Calu3 (cell line): ENCODE results near the gene SYPL1. TPM values are rescaled to one million over a fixed set of nuclear protein-coding genes. Genes with fewer than 3 reads are reported as not detected.

Experiments
- BruUV-seq: library from RNA; stranded (reverse); fragments of 400-500 nt; replicated peaks from 2 replicates; lab custom pipeline; 2021; lab: Mats Ljungman, UMichigan
- CTCF ChIA-PET: fragments of 300-600 bp; sonication (Branson Sonifier 250); formaldehyde crosslinking; loops from one replicate; lab custom pipeline; 2022; ENCODE audit warnings: antibody characterized with exemption; lab: Charles Lee
- DNase-seq: peaks from one replicate; pipeline ENCODE4 v3.0.0; 2022
- H3K27ac Mint-ChIP-seq: one replicate; pipeline ENCODE4 v1.8.0; 2022; ENCODE audit warnings: mixed read lengths; ENCODE audit not compliant: unreplicated experiment
- H3K27me3 Mint-ChIP-seq: one replicate; pipeline ENCODE4 v1.8.0; 2022; ENCODE audit warnings: mixed read lengths; ENCODE audit not compliant: unreplicated experiment
- H3K36me3 Mint-ChIP-seq: one replicate; pipeline ENCODE4 v1.8.0; 2022; ENCODE audit warnings: mild to moderate bottlenecking, moderate library complexity, mixed read lengths; ENCODE audit not compliant: insufficient read depth, unreplicated experiment
- H3K4me1 Mint-ChIP-seq: one replicate; pipeline ENCODE4 v1.8.0; 2022; ENCODE audit warnings: mild to moderate bottlenecking, low read depth, mixed read lengths; ENCODE audit not compliant: unreplicated experiment
- H3K4me3 Mint-ChIP-seq: one replicate; pipeline ENCODE4 v1.8.0; 2022; ENCODE audit warnings: mild to moderate bottlenecking, low read depth, moderate library complexity, mixed read lengths; ENCODE audit not compliant: unreplicated experiment
- H3K9me3 Mint-ChIP-seq: one replicate; pipeline ENCODE4 v1.8.0; 2022; ENCODE audit warnings: low read depth, mixed read lengths; ENCODE audit not compliant: unreplicated experiment
- intact Hi-C: fragments of 100-400 bp; cut with micrococcal nuclease; formaldehyde crosslinking; loops from one replicate; pipeline ENCODE4 v1.10.0; 2022; ENCODE audit not compliant: unreplicated experiment
- total RNA-seq: library from RNA; stranded (reverse); gene quantifications from 2 replicates; pipeline ENCODE4 v1.2.3, GENCODE V29; 2022
- TF ChIP-seq, protein P1 (sequence below): fragments of 200-600 bp; IDR thresholded peaks from one replicate; pipeline ENCODE4 v1.8.0; 2022; ENCODE audit warnings: antibody characterized with exemption; ENCODE audit not compliant: unreplicated experiment

Gene SYPL1
- total RNA-seq, 1 experiment from 2014 or later = 88.3 TPM

DNA sequence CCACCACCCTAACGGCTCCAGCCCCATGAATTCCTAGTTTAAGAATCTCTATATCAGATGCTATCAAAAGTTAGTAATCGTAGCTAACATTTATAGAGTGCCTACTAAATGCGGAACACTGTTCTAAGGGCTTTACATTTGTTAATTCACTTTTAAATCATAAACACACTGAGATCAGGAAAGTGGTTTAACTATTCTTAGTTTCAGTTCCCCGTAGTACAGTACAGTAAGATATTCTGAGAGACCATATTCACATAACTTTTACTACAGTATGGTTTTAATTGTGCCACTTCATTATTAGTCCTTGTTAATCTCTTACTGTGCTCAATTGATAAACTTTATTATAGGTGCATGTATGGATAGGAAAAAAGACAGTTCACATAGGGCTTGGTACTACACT, 22.5 kb downstream of the SYPL1 start:
- peaks cover 5% of the 10 kb centered on the region for H3K9me3 Mint-ChIP-seq
- H3K27ac Mint-ChIP-seq = no peak overlapping the region
- no peak for DNase-seq
- H3K27me3 Mint-ChIP-seq = no peaks in the 10 kb centered on the region
- peaks cover 16% of the 10 kb centered on the region for H3K36me3 Mint-ChIP-seq
- no peak overlapping the region for H3K4me3 Mint-ChIP-seq
- no peaks in the 10 kb centered on the region for H3K4me1 Mint-ChIP-seq
- TF ChIP-seq, protein P1, sequence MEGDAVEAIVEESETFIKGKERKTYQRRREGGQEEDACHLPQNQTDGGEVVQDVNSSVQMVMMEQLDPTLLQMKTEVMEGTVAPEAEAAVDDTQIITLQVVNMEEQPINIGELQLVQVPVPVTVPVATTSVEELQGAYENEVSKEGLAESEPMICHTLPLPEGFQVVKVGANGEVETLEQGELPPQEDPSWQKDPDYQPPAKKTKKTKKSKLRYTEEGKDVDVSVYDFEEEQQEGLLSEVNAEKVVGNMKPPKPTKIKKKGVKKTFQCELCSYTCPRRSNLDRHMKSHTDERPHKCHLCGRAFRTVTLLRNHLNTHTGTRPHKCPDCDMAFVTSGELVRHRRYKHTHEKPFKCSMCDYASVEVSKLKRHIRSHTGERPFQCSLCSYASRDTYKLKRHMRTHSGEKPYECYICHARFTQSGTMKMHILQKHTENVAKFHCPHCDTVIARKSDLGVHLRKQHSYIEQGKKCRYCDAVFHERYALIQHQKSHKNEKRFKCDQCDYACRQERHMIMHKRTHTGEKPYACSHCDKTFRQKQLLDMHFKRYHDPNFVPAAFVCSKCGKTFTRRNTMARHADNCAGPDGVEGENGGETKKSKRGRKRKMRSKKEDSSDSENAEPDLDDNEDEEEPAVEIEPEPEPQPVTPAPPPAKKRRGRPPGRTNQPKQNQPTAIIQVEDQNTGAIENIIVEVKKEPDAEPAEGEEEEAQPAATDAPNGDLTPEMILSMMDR = no peak
- intact Hi-C loops = no loop called here
- BruUV-seq = no TSS peak
- CTCF ChIA-PET = no interaction called here

DNA sequence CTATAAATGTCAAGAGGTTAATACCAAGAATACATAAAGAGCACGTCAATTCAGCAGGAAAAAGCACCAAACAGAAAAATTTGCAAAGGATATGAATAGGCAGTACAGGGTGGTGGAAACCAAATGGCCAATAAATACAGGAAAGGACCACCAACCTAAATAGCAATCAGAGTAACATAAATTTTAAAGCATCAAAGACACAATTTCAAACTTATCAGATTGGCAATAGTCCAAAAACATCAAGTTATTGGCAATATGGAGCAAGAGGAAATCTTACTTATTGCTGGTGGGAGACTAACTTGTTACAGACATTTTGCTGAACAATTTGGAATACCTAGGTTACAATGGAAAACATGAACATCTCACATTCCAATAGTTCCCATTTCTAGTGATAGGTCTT, 24.1 kb downstream of the SYPL1 start:
- CTCF ChIA-PET = no interaction called here
- intact Hi-C loops = no loop called here
- Mint-ChIP-seq H3K4me3 (no peak overlapping the region), H3K36me3 (peaks cover 16% of the 10 kb centered on the region), H3K27me3 (no peaks in the 10 kb centered on the region), H3K4me1 (no peaks in the 10 kb centered on the region), H3K27ac (no peak overlapping the region), H3K9me3 (peaks cover 5% of the 10 kb centered on the region)
- BruUV-seq = no TSS peak
- no peak for DNase-seq
- TF ChIP-seq, protein P1 = no peak

DNA sequence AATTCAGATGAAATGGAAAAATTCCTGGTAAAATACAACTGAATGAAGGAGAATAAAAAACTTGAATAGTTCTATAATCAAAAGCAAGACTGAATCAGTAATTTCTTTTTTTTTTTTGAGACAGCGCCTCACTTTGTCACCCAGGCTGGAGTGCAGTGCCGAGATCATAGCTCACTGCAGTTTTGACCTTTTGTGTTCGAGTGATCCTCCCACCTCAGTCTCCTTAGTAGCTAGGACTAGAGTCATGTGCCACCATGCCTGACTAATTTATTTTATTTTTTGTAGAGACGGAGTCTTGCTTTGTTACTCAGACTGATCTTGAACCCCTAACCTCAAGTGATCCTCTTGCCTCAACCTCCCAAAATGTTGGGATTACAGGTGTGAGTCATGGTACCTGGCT, 26.1 kb downstream of the SYPL1 start:
- intact Hi-C loops = no loop called here
- Mint-ChIP-seq H3K36me3 (peaks cover 8% of the 10 kb centered on the region), H3K4me3 (no peak overlapping the region), H3K4me1 (no peaks in the 10 kb centered on the region), H3K27me3 (no peaks in the 10 kb centered on the region), H3K9me3 (peaks cover 5% of the 10 kb centered on the region), H3K27ac (no peak overlapping the region)
- DNase-seq = no peak
- no TSS peak for BruUV-seq
- TF ChIP-seq, protein P1 = no peak
- CTCF ChIA-PET = no interaction called here

DNA sequence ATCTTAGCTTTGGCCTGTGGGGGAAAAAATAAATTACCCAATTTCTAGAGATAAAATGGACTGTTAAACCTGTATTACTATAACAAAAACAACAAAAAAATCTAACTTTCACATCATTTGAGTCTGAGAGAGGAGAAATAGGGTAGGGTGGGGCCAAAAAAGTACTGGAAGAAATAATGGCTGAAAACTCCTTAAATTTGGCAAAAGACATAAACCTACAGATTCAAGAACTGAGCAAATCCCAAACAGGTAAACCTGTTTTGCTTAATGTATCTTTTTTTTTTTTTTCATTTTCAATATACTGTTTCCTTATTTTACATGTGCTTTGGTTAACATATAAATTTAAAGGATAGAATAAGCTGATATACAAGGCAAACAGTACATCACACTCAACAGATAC, 27.1 kb downstream of the SYPL1 start:
- intact Hi-C loops = no loop called here
- Mint-ChIP-seq H3K9me3 (peaks cover 5% of the 10 kb centered on the region), H3K36me3 (peaks cover 8% of the 10 kb centered on the region), H3K4me3 (no peak overlapping the region), H3K4me1 (no peaks in the 10 kb centered on the region), H3K27ac (no peak overlapping the region), H3K27me3 (no peaks in the 10 kb centered on the region)
- DNase-seq = no peak
- TF ChIP-seq, protein P1 = no peak
- CTCF ChIA-PET = interaction anchor here (0.5 kb wide), 1 partner anchor 96 kb away, joined by 4 read pairs; no protein-coding TSS in a partner anchor
- no TSS peak for BruUV-seq
